Ascending aorta (tissue), 2 donors: ENCODE measurements around the gene STK32B. TPM values are rescaled to one million over a fixed set of nuclear protein-coding genes. Genes with fewer than 3 reads are reported as not detected.

ENCODE experiments used
- DNase-seq, 2 donors: peaks; one replicate each; pipeline ENCODE4 v3.0.0-alpha.2; 2019; ENCODE audit warnings: low spot score in 2 of 2
- H3K27ac ChIP-seq, 2 donors: fragments of 200-600 bp; sonication (generic); one replicate each; pipeline ENCODE4 v1.5.1; 2016 to 2017; ENCODE audit warnings: mild to moderate bottlenecking in 1 of 2
- H3K27me3 ChIP-seq: fragments of 200-600 bp; sonication (generic); one replicate; pipeline ENCODE4 v1.5.1; 2017
- H3K36me3 ChIP-seq, 2 donors: fragments of 200-600 bp; sonication (generic); one replicate each; pipeline ENCODE4 v1.5.1; 2016
- H3K4me1 ChIP-seq, 2 donors: fragments of 200-600 bp; sonication (generic); one replicate each; pipeline ENCODE4 v1.5.1; 2016 to 2017; ENCODE audit warnings: mild to moderate bottlenecking in 1 of 2
- H3K4me3 ChIP-seq, 2 donors: fragments of 200-600 bp; sonication (generic); one replicate each; pipeline ENCODE4 v1.5.1; 2016 to 2017; ENCODE audit warnings: mild to moderate bottlenecking in 1 of 2
- H3K9me3 ChIP-seq, 2 donors: fragments of 200-600 bp; sonication (generic); one replicate each; pipeline ENCODE4 v1.5.1; 2016
- CTCF ChIP-seq, 3 experiments: fragments of 200-600 bp in 2 of 3; fragments of 450-650 bp in 1 of 3; sonication (generic) in 2 of 3; IDR thresholded peaks; one replicate each; pipeline ENCODE4 v1.5.1; 2016 to 2019; ENCODE audit warnings: antibody characterized with exemption in 3 of 3, mild to moderate bottlenecking in 1 of 3, moderate library complexity in 1 of 3
- intact Hi-C: fragments of 100-400 bp; cut with DNase I; formaldehyde crosslinking; loops from one replicate; pipeline ENCODE4 v1.15.1; 2023
- total RNA-seq: library from RNA; depleted of rRNA; stranded (reverse); fragments of >200 nt; gene quantifications from one replicate; pipeline ENCODE4 v1.1.0, GENCODE V29; 2016

STK32B gene
- total RNA-seq, 1 donor from 2014 or later: 2.3 TPM

DNA sequence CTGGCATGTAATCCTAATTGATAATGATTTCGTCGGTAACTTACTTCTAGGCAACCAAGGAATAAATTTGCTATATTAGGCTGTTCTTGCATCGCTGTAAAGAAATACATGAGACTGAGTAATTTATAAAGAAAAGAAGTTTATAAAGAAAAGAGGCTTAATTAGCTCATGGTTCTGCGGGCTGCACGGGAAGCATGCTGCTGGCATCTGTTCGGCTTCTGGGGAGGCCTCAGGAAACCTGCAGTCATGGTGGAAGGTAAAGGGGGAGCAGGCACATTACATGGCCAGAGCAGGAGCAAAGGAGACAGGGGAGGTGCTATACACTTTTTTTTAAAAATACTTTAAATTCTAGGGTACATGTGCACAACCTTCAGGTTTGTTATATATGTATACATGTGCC, 290.2 kb downstream of the STK32B start:
- no peaks in the 10 kb centered on the region for H3K36me3 ChIP-seq
- no peaks in the 10 kb centered on the region for H3K27me3 ChIP-seq
- no peak overlapping the region for H3K4me3 ChIP-seq
- peaks cover 0 to 1% of the 10 kb centered on the region in 2 donors for H3K9me3 ChIP-seq
- no peak for TF ChIP-seq CTCF (IDR thresholded peaks at IDR 0.05)
- DNase-seq: no peak
- H3K4me1 ChIP-seq: no peaks in the 10 kb centered on the region
- no peak overlapping the region for H3K27ac ChIP-seq
- intact Hi-C loops: no loop called here

DNA sequence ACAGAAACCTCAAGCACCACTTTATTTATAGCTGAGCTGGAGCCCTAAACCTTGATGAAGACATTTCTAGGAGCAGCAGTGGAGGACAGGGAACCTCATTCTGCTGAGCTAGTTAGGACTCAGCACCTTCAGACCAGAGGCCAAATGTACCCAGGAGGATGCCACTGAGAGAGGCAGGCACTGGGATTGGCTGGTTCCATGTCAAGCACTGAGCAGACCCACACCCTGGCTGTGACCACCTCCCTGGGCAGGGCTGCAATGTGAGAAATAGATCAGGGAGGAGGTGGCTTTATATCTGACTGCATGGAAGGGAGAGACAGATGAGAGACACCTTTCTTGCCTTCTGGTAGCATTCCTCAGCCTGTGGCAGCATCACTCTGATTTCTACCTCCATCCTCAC, 304.6 kb downstream of the STK32B start:
- no peak overlapping the region for H3K27ac ChIP-seq
- no peak for DNase-seq
- no peaks in the 10 kb centered on the region for H3K4me1 ChIP-seq
- peaks cover 0 to 1% of the 10 kb centered on the region in 2 donors for H3K9me3 ChIP-seq
- H3K27me3 ChIP-seq: no peaks in the 10 kb centered on the region
- intact Hi-C loops: no loop called here
- H3K36me3 ChIP-seq: no peaks in the 10 kb centered on the region
- TF ChIP-seq CTCF (IDR thresholded peaks at IDR 0.05): no peak
- H3K4me3 ChIP-seq: no peak overlapping the region

DNA sequence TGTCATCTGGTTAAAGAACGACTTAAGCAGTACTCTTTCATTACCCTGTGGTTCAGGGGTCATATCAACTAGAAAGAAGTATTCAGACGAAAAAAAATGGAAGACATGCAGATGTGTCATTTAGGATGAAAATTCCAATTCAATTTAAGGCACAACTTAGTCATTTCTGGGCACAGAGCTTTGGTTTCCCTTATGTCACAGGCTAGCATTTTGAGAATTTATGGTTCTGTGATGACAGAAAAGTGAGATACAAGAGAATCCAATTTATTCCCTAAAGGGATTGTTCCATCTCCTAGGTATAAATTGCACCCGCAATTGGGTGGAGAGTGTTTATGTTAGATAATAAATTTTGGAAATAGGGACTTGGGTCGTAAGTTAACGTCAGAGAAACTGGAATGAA, 306.6 kb downstream of the STK32B start:
- no peak overlapping the region for H3K27ac ChIP-seq
- peaks cover 0 to 4% of the 10 kb centered on the region in 2 donors for H3K9me3 ChIP-seq
- no peaks in the 10 kb centered on the region for H3K4me1 ChIP-seq
- intact Hi-C loops: no loop called here
- H3K4me3 ChIP-seq: no peak overlapping the region
- no peaks in the 10 kb centered on the region for H3K27me3 ChIP-seq
- no peak for DNase-seq
- H3K36me3 ChIP-seq: no peaks in the 10 kb centered on the region
- no peak for TF ChIP-seq CTCF (IDR thresholded peaks at IDR 0.05)

GRCh38 chr4:5361968-5362367, 310.7 kb downstream of the STK32B start:
- H3K36me3 ChIP-seq: no peaks in the 10 kb centered on the region
- no peak overlapping the region for H3K27ac ChIP-seq
- DNase-seq: no peak
- no peak for TF ChIP-seq CTCF (IDR thresholded peaks at IDR 0.05)
- intact Hi-C loops: no loop called here
- no peak overlapping the region for H3K4me3 ChIP-seq
- H3K4me1 ChIP-seq: no peaks in the 10 kb centered on the region
- peaks cover 0 to 4% of the 10 kb centered on the region in 2 donors for H3K9me3 ChIP-seq
- H3K27me3 ChIP-seq: no peaks in the 10 kb centered on the region

DNA sequence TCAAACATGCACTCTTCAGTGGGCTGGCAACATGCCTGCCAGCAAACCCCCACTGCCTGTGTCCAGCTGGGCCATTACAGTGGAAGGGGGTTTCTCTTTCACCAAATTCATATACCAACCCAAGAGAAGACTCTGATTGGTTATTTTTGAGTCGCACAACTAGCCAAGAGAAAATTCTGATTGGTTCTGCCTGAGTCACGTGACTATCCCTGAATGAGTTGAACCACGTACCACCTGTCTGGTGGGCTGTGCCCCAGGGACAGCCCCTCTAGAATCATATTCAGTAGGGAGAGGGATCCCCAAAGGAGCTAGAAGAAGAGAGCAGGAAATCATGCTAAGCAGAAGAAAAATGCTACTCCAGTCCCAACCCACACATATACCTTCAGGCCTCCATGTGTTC, 313.1 kb downstream of the STK32B start:
- no peak overlapping the region for H3K4me3 ChIP-seq
- no peak for DNase-seq
- H3K27me3 ChIP-seq: no peaks in the 10 kb centered on the region
- intact Hi-C loops: no loop called here
- H3K9me3 ChIP-seq: peaks cover 0 to 4% of the 10 kb centered on the region in 2 donors
- H3K27ac ChIP-seq: no peak overlapping the region
- no peaks in the 10 kb centered on the region for H3K36me3 ChIP-seq
- TF ChIP-seq CTCF (IDR thresholded peaks at IDR 0.05): no peak
- no peaks in the 10 kb centered on the region for H3K4me1 ChIP-seq
